DND-41 (cell line): ENCODE measurements around the gene MMAB.

Source experiments
- ATAC-seq: fragments of 200-7000 bp; cut with Tn5 transposase; 3 replicates; pipeline ENCODE4 v1.9.1; 2021; ENCODE audit warnings: low read depth; ENCODE audit not compliant: insufficient read depth
- DNase-seq: peaks from one replicate; pipeline ENCODE4 v3.0.0-alpha.2; 2020
- H2AFZ ChIP-seq: 2 replicates; pipeline ENCODE4 v1.6.0; 2012; ENCODE audit warnings: low read depth, low read length
- H3K27ac ChIP-seq: 2 replicates; pipeline ENCODE4 v1.5.1; 2012; ENCODE audit warnings: low read length, inconsistent platforms
- H3K27me3 ChIP-seq: fragments of 200-600 bp; sonication (generic); 2 replicates; pipeline ENCODE4 v1.6.0; 2012; ENCODE audit warnings: low read length, mild to moderate bottlenecking, inconsistent platforms; ENCODE audit not compliant: insufficient read depth, poor library complexity
- H3K36me3 ChIP-seq: 2 replicates; pipeline ENCODE4 v1.5.1; 2012; ENCODE audit warnings: low read length, inconsistent platforms; ENCODE audit not compliant: insufficient read depth
- H3K4me1 ChIP-seq: 2 replicates; pipeline ENCODE4 v1.5.1; 2012; ENCODE audit warnings: mild to moderate bottlenecking, low read length; ENCODE audit not compliant: insufficient read depth
- H3K4me2 ChIP-seq: 2 replicates; pipeline ENCODE4 v1.6.0; 2012; ENCODE audit warnings: mild to moderate bottlenecking, moderate library complexity, low read length, inconsistent platforms; ENCODE audit not compliant: insufficient read depth
- H3K4me3 ChIP-seq, 2 experiments: fragments of 200-600 bp in 1 of 2; shearing (Covaris generic) in 1 of 2; 2 replicates each; pipeline ENCODE4 v1.5.1; 2012 to 2016; ENCODE audit warnings: inconsistent platforms in 2 of 2, low read length in 2 of 2, mild to moderate bottlenecking in 2 of 2, low read depth in 1 of 2, moderate library complexity in 1 of 2
- H3K79me2 ChIP-seq: 2 replicates; pipeline ENCODE4 v1.6.0; 2012; ENCODE audit warnings: low read length, inconsistent platforms; ENCODE audit not compliant: insufficient read depth
- H3K9ac ChIP-seq: 2 replicates; pipeline ENCODE4 v1.6.0; 2012; ENCODE audit warnings: low read depth, mild to moderate bottlenecking, inconsistent platforms, low read length, moderate library complexity
- H3K9me3 ChIP-seq: 2 replicates; pipeline ENCODE4 v1.5.1; 2012; ENCODE audit warnings: low read length, moderate library complexity, mild to moderate bottlenecking, inconsistent platforms; ENCODE audit not compliant: insufficient read depth, severe bottlenecking
- H4K20me1 ChIP-seq: 2 replicates; pipeline ENCODE4 v1.6.0; 2012; ENCODE audit warnings: low read length; ENCODE audit not compliant: insufficient read depth
- CTCF ChIP-seq: IDR thresholded peaks from 2 replicates; pipeline ENCODE4 v1.5.1; 2012; ENCODE audit warnings: borderline replicate concordance, low read length, moderate library complexity, mild to moderate bottlenecking; ENCODE audit not compliant: poor library complexity, severe bottlenecking; ENCODE audit errors: extremely low read depth
- EZH2 ChIP-seq: IDR thresholded peaks from 3 replicates; pipeline ENCODE4 v1.6.1; 2012; ENCODE audit warnings: borderline replicate concordance, low read depth, mild to moderate bottlenecking, moderate library complexity, low read length, inconsistent platforms; ENCODE audit not compliant: severe bottlenecking

The MMAB gene

GRCh38 chr12:109544955-109545531 is 28.3 kb downstream of the MMAB start:
- no peak overlapping the region for H3K4me3 ChIP-seq
- no peaks in the 10 kb centered on the region for H3K9me3 ChIP-seq
- no peak overlapping the region for H3K4me2 ChIP-seq
- no peaks in the 10 kb centered on the region for H3K4me1 ChIP-seq
- peaks cover 6% of the 10 kb centered on the region for H3K27me3 ChIP-seq
- H3K36me3 ChIP-seq: no peaks in the 10 kb centered on the region
- ATAC-seq (peak; percentile 60), DNase-seq (peak; percentile 20)
- no peak overlapping the region for H2AFZ ChIP-seq
- no peaks in the 10 kb centered on the region; the same call in 1 of the 2 replicates for H4K20me1 ChIP-seq
- no peaks in the 10 kb centered on the region for H3K79me2 ChIP-seq
- H3K27ac ChIP-seq: no peak overlapping the region
- TF ChIP-seq EZH2 (no peak), CTCF (no peak)
- no peak overlapping the region for H3K9ac ChIP-seq

- no peak overlapping the region for H3K27ac ChIP-seq
- ATAC-seq (no peak), DNase-seq (no peak)
- H4K20me1 ChIP-seq: no peaks in the 10 kb centered on the region; the same call in 1 of the 2 replicates
- H3K4me1 ChIP-seq: no peaks in the 10 kb centered on the region
- H3K4me3 ChIP-seq: no peak overlapping the region
- no peaks in the 10 kb centered on the region for H3K36me3 ChIP-seq
- H3K27me3 ChIP-seq: no peaks in the 10 kb centered on the region
- H3K9me3 ChIP-seq: no peaks in the 10 kb centered on the region
- H2AFZ ChIP-seq: no peak overlapping the region
- H3K4me2 ChIP-seq: no peak overlapping the region
- no peaks in the 10 kb centered on the region for H3K79me2 ChIP-seq
- TF ChIP-seq CTCF: no peak
- TF ChIP-seq EZH2: no peak
- no peak overlapping the region for H3K9ac ChIP-seq
These were observed 30.4 kb downstream of the MMAB start for GRCh38 chr12:109542876-109543275.

- ATAC-seq: no peak
- no peak overlapping the region for H3K9ac ChIP-seq
- H3K4me1 ChIP-seq: no peaks in the 10 kb centered on the region
- no peak for DNase-seq
- no peaks in the 10 kb centered on the region for H3K9me3 ChIP-seq
- no peak overlapping the region for H3K4me2 ChIP-seq
- H3K79me2 ChIP-seq: no peaks in the 10 kb centered on the region
- no peak overlapping the region for H3K4me3 ChIP-seq
- H3K36me3 ChIP-seq: no peaks in the 10 kb centered on the region
- H2AFZ ChIP-seq: no peak overlapping the region
- H4K20me1 ChIP-seq: no peaks in the 10 kb centered on the region; the same call in 1 of the 2 replicates
- TF ChIP-seq CTCF (no peak), EZH2 (no peak)
- H3K27me3 ChIP-seq: no peaks in the 10 kb centered on the region
- no peak overlapping the region for H3K27ac ChIP-seq
These were observed 31.3 kb downstream of the MMAB start for GRCh38 chr12:109542014-109542413.

- DNase-seq (no peak), ATAC-seq (no peak)
- H3K4me2 ChIP-seq: no peak overlapping the region
- H4K20me1 ChIP-seq: no peaks in the 10 kb centered on the region; the same call in 1 of the 2 replicates
- H3K4me1 ChIP-seq: no peaks in the 10 kb centered on the region
- no peak overlapping the region for H3K9ac ChIP-seq
- TF ChIP-seq EZH2 (no peak), CTCF (no peak)
- no peak overlapping the region for H3K27ac ChIP-seq
- no peak overlapping the region for H3K4me3 ChIP-seq
- H3K36me3 ChIP-seq: no peaks in the 10 kb centered on the region
- no peaks in the 10 kb centered on the region for H3K9me3 ChIP-seq
- H3K79me2 ChIP-seq: no peaks in the 10 kb centered on the region
- H3K27me3 ChIP-seq: no peaks in the 10 kb centered on the region
- no peak overlapping the region for H2AFZ ChIP-seq
These were observed 31.9 kb downstream of the MMAB start for GRCh38 chr12:109541413-109541726.
